Measurements from ENCODE around the gene OR5H14. TPM values are rescaled to one million over a fixed set of nuclear protein-coding genes. Genes with fewer than 3 reads are reported as not detected.
"Not testable (repeated sequence)": the region's sequence is repeated elsewhere in the genome, so short reads cannot be mapped to it uniquely, and the experiment has no call there.

The OR5H14 gene
- under 1 TPM in 1 of 2 donors, not detected in 1; 0.02 TPM for total RNA-seq

GRCh38 chr3:98147179-98147578 is at the start of gene OR5H14:
Gene OR5H14, plus strand, starts transcription at chr3:98147479. Its CDS starts 1,907 bp downstream, at chr3:98149386.
- Mint-ChIP-seq H3K9me3 (peaks cover 2 to 9% of the 10 kb centered on the region in 2 donors), H3K27ac (no peak within 1 kb of the TSS)
- no peak for ATAC-seq

GRCh38 chr3:98099848-98100247 is 47.4 kb upstream of the OR5H14 start:
- Mint-ChIP-seq H3K36me3 (no peaks in the 10 kb centered on the region), H3K27ac (no peak overlapping the region)
- ATAC-seq = no peak

More at GRCh38 chr3:98147179-98147578, at the start of gene OR5H14:
- no peaks in the 10 kb centered on the region for H3K36me3 Mint-ChIP-seq
- no peak for DNase-seq (ENCODE audit: low spot score in 2 of 2)

GRCh38 chr3:98108162-98108561 is 39.1 kb upstream of the OR5H14 start:
- no peak for ATAC-seq
- Mint-ChIP-seq H3K27ac (no peak overlapping the region), H3K36me3 (no peaks in the 10 kb centered on the region), H3K9me3 (peaks cover 0 to 8% of the 10 kb centered on the region in 2 donors)
- DNase-seq (ENCODE audit: low spot score in 2 of 2) = no peak

More at GRCh38 chr3:98099848-98100247, 47.4 kb upstream of the OR5H14 start:
- DNase-seq (ENCODE audit: low spot score in 2 of 2) = no peak
- no peaks in the 10 kb centered on the region for H3K9me3 Mint-ChIP-seq

GRCh38 chr3:98109807-98110549 is 37.3 kb upstream of the OR5H14 start:
- ATAC-seq (no peak), DNase-seq (ENCODE audit: low spot score in 2 of 2) (no peak)
- H3K9me3 Mint-ChIP-seq = peaks cover 0 to 12% of the 10 kb centered on the region in 2 donors
- no peaks in the 10 kb centered on the region for H3K36me3 Mint-ChIP-seq
- H3K27ac Mint-ChIP-seq = no peak overlapping the region

- peaks cover 0 to 12% of the 10 kb centered on the region in 2 donors for H3K9me3 Mint-ChIP-seq
- no peak for DNase-seq (ENCODE audit: low spot score in 2 of 2)
- no peak overlapping the region for H3K27ac Mint-ChIP-seq
- no peak for ATAC-seq
- no peaks in the 10 kb centered on the region for H3K36me3 Mint-ChIP-seq
Observed at GRCh38 chr3:98110550-98110908, 36.8 kb upstream of the OR5H14 start.

- DNase-seq (ENCODE audit: low spot score in 2 of 2) = no peak
- Mint-ChIP-seq H3K9me3 (peaks cover 0 to 19% of the 10 kb centered on the region in 2 donors), H3K36me3 (no peaks in the 10 kb centered on the region), H3K27ac (no peak overlapping the region)
- no peak for ATAC-seq
Observed at GRCh38 chr3:98114264-98114663, 33.0 kb upstream of the OR5H14 start.

GRCh38 chr3:98115717-98116116 is 31.6 kb upstream of the OR5H14 start:
- Mint-ChIP-seq H3K36me3 (no peaks in the 10 kb centered on the region), H3K9me3 (peaks cover 0 to 15% of the 10 kb centered on the region in 2 donors), H3K27ac (peak overlapping the region in 1 of 2 donors; percentile 17)
- no peak for ATAC-seq
- DNase-seq (ENCODE audit: low spot score in 2 of 2) = no peak

GRCh38 chr3:98130421-98130820 is 16.9 kb upstream of the OR5H14 start, which contains the start of gene OR5H1:
Gene OR5H1, plus strand, starts transcription at chr3:98130721. Its CDS starts 1,977 bp downstream, at chr3:98132698.
- Mint-ChIP-seq H3K36me3 (no peaks in the 10 kb centered on the region), H3K27ac (no peak within 1 kb of the TSS), H3K9me3 (no peaks in the 10 kb centered on the region)
- ATAC-seq (no peak), DNase-seq (ENCODE audit: low spot score in 2 of 2) (no peak)

GRCh38 chr3:98136631-98137030 is 10.6 kb upstream of the OR5H14 start:
- ATAC-seq (no peak), DNase-seq (ENCODE audit: low spot score in 2 of 2) (no peak)
- Mint-ChIP-seq H3K9me3 (no peaks in the 10 kb centered on the region), H3K36me3 (no peaks in the 10 kb centered on the region), H3K27ac (no peak overlapping the region)

GRCh38 chr3:98137826-98138557 is 9.3 kb upstream of the OR5H14 start:
- not testable (repeated sequence) for H3K36me3 Mint-ChIP-seq; DNase-seq (ENCODE audit: low spot score in 2 of 2); H3K9me3 Mint-ChIP-seq; H3K27ac Mint-ChIP-seq; ATAC-seq

- DNase-seq (ENCODE audit: low spot score in 2 of 2) = no peak
- Mint-ChIP-seq H3K36me3 (no peaks in the 10 kb centered on the region), H3K9me3 (peaks cover 0 to 3% of the 10 kb centered on the region in 2 donors), H3K27ac (no peak overlapping the region)
- no peak for ATAC-seq
Observed at GRCh38 chr3:98140531-98140930, 6.7 kb upstream of the OR5H14 start.

- H3K27ac Mint-ChIP-seq = no peak overlapping the region
- no peak for DNase-seq (ENCODE audit: low spot score in 2 of 2)
- no peak for ATAC-seq
- peaks cover 5 to 9% of the 10 kb centered on the region in 2 donors for H3K9me3 Mint-ChIP-seq
- no peaks in the 10 kb centered on the region for H3K36me3 Mint-ChIP-seq
Observed at GRCh38 chr3:98148751-98149150, 1.5 kb downstream of the OR5H14 start.

- ATAC-seq; H3K36me3 Mint-ChIP-seq; H3K27ac Mint-ChIP-seq; DNase-seq (ENCODE audit: low spot score in 2 of 2); H3K9me3 Mint-ChIP-seq: not testable (repeated sequence)
Observed at GRCh38 chr3:98149456-98149855, 2.2 kb downstream of the OR5H14 start.

GRCh38 chr3:98151241-98151640 is 4.0 kb downstream of the OR5H14 start:
- no peak for DNase-seq (ENCODE audit: low spot score in 2 of 2)
- no peak overlapping the region for H3K27ac Mint-ChIP-seq
- H3K36me3 Mint-ChIP-seq = no peaks in the 10 kb centered on the region
- peaks cover 5 to 6% of the 10 kb centered on the region in 2 donors for H3K9me3 Mint-ChIP-seq
- ATAC-seq = no peak

GRCh38 chr3:98166396-98166795 is 19.1 kb downstream of the OR5H14 start, which contains the start of gene OR5H15:
Gene OR5H15, plus strand, starts transcription at chr3:98166696. Its CDS starts 2,004 bp downstream, at chr3:98168700.
- H3K9me3 Mint-ChIP-seq = no peaks in the 10 kb centered on the region
- no peak within 1 kb of the TSS for H3K27ac Mint-ChIP-seq
- H3K36me3 Mint-ChIP-seq = no peaks in the 10 kb centered on the region
- no peak for DNase-seq (ENCODE audit: low spot score in 2 of 2)
- no peak for ATAC-seq

GRCh38 chr3:98171071-98171470 is 23.8 kb downstream of the OR5H14 start:
- no peaks in the 10 kb centered on the region for H3K36me3 Mint-ChIP-seq
- DNase-seq (ENCODE audit: low spot score in 2 of 2) (no peak), ATAC-seq (no peak)
- H3K27ac Mint-ChIP-seq = no peak overlapping the region
- no peaks in the 10 kb centered on the region for H3K9me3 Mint-ChIP-seq

- H3K9me3 Mint-ChIP-seq = peaks cover 0 to 7% of the 10 kb centered on the region in 2 donors
- no peak for ATAC-seq
- H3K27ac Mint-ChIP-seq = no peak overlapping the region
- no peak for DNase-seq (ENCODE audit: low spot score in 2 of 2)
- no peaks in the 10 kb centered on the region for H3K36me3 Mint-ChIP-seq
Observed at GRCh38 chr3:98172621-98173020, 25.3 kb downstream of the OR5H14 start.

Measured in activated naive CD4-positive, alpha-beta T cell treated with anti-CD3 and anti-CD28 coated beads, Interleukin-2, amount 50 U/mL, for 72 hours (primary cell).